HFF-Myc (cell line): Measurements from ENCODE around the gene EIF3J.

ENCODE experiments used
- DNase-seq: peaks from one replicate; pipeline ENCODE4 v3.0.0-alpha.2; 2011; ENCODE audit warnings: low read depth; ENCODE audit errors: extremely low read depth
- H3K4me3 ChIP-seq: replicated peaks from 2 replicates; pipeline ENCODE4 v1.5.1; 2011; ENCODE audit warnings: low read depth, mild to moderate bottlenecking, control low read depth, low read length
- CTCF ChIP-seq: IDR thresholded peaks from 2 replicates; pipeline ENCODE4 v1.5.1; 2012; ENCODE audit warnings: mild to moderate bottlenecking, low read depth, low read length, control low read depth; ENCODE audit errors: missing control alignments

Gene EIF3J

DNA sequence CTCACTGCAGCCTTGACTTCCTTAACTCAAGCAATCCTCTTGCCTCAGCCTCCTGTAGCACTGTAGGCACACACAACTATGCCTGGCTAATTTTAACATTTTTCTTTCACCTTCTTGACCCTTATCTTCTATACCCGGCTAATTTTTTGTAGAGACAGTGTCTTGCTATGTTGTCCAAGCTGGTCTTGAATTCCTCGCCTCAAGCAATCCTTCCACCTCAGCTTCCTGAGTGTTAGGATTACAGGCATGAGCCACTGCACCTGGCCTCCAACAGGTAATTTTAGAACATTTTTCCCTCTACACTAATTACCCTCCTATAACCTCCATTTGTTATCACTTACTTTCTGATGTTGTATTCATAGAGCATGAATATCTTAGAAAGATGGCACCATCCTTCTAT is 66.2 kb downstream of the EIF3J start:
- no peak for TF ChIP-seq CTCF
- DNase-seq: no peak
- no peak overlapping the region for H3K4me3 ChIP-seq

DNA sequence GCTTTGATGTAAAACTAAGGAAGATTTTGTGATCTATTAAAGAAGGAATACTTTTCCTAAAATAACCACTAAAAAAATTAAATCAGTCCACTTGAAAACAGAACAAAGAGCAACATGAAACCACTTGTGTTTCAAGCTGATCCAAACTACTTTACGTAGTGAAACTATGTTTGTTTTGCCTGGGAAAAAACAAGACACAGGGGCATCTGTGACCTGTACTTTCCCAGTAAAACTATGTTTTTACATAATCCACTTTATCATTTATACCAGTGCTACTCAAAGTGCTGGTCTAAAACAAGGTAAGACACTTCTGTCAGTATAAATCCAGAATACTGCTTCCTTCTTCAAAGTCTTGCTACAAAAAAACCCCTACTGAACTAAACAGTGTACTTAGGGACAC is 69.8 kb downstream of the EIF3J start:
- H3K4me3 ChIP-seq: no peak overlapping the region
- no peak for DNase-seq
- no peak for TF ChIP-seq CTCF
